A172 (cell line): Measurements from ENCODE around the gene PUSL1. TPM values are rescaled to one million over a fixed set of nuclear protein-coding genes. Genes with fewer than 3 reads are reported as not detected.

ENCODE experiments used
- DNase-seq: peaks from one replicate; pipeline ENCODE4 v3.0.0-alpha.2; 2015; ENCODE audit warnings: low spot score
- total RNA-seq: library from RNA; depleted of rRNA; stranded (reverse); fragments of >200 nt; shearing (Covaris generic); gene quantifications from 2 replicates; pipeline ENCODE4 v1.2.3, GENCODE V29; 2014; rRNA removed

Gene PUSL1, protein sequence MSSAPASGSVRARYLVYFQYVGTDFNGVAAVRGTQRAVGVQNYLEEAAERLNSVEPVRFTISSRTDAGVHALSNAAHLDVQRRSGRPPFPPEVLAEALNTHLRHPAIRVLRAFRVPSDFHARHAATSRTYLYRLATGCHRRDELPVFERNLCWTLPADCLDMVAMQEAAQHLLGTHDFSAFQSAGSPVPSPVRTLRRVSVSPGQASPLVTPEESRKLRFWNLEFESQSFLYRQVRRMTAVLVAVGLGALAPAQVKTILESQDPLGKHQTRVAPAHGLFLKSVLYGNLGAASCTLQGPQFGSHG
- 15.6 and 17.3 TPM in 2 replicates for total RNA-seq

DNA sequence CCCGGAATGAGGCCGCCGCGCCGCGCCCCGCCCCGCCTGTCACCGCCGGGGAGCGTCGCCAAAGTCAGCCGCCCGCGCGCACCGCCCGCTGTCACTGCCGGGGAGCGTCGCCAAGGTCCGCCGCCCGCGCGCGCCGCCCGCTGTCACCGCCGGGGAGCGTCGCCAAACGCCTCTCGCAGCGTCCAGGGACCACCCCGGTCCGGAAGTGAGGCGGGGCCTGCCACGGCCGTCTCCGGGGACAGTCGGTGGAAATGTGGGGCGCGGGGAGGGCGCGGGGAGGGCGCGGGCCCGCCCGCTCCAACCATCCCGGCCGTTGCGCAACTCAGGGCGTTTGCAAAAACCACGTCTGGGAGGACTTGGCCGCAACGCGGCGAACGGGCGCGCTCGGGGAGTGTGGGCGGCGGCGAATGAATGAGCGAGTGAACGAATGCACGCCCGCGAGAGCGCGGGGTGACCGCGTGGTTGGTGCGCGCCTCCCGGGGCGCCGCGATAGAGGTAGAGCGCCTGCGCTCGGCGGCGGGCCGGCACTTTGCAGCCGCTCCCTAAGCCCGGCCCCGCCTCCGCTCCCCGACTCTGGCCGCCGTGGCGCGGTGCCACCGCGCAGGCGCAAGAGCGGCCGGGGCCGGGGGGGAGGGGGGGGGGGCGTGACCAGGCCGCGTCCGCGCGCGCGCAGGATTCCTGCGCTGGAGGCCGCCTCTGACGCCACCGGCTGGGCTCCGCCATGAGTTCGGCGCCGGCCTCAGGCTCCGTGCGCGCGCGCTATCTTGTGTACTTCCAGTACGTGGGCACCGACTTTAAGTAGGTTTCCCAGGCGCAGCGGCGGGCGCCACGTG, at the start of gene PUSL1, which contains the start of gene ACAP3:
TSS of gene PUSL1 (plus strand) at position 675 of the 833 bp plus-strand sequence. CDS start at position 722, 47 bp downstream.
TSS of gene ACAP3 (minus strand) at position 8 of the 833 bp plus-strand sequence. CDS start 115 bp downstream, outside the sequence.
- DNase-seq, result peak; percentile 74

DNA sequence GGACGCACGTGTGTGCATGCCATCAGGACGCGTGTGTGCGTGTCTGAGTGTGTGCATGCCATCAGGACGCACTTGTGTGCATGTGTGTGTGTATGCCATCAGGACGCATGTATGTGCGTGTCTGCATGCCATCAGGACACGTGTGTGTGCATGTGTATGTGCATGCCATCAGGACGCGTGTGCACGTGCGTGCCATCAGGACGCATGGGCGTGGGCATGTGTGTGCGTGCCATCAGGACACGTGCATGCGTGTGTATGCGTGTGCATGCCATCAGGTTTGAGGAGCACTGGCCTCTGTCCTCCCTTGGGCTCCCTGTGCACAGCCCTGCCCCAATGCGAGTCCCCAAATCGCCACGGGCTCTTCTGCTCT, 49.3 kb upstream of the PUSL1 start:
- no peak for DNase-seq

DNA sequence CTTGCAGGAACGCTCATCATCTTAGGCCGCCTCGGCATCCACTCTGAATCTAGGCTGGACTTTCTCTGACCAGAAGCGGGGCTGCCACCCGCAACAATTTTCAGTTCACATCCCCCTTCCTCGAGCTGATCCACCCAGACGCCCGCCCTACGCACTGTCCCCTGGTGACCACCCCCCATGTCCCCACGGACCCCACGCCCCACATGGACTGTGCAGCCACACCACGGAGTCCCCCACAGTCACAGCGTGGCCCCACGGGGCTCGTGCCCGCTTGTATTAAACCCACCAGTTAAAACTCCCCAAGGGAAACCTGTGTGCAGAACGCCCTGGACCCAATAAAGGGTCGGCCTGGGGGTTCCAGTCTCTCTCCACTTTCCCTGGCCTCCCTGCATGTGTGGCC, 48.9 kb upstream of the PUSL1 start:
- DNase-seq, result no peak

DNA sequence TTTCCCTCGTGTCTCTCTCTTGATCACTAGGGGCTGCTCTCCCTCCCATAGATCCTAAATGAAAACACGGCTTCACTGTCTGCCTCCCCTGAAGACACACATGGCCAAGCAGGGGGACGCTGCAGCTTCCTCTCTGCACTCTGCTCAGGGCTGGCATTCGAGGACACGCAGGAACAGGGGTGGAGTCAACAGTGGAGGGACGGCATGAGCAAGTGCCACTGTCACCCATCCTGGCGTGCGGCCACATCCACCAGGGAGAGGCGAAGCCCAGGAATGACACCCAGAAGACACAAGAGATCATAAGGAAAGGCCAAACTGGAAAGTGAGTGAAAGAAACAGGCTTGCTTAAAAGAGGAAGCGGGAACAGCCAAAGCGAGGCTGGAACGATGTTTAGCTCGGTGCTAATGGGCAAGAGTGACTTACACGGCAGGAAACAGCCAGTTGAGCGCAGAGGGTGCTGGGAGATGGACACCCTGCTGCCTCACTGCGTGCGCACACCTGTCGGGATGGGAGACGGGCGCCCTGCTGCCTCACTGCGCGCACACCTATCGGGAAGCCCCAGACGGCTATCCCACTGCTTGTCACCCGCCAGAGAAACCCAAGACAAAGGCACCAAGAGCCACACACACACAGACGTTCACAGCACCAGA, 48.3 kb upstream of the PUSL1 start:
- DNase-seq, result no peak

DNA sequence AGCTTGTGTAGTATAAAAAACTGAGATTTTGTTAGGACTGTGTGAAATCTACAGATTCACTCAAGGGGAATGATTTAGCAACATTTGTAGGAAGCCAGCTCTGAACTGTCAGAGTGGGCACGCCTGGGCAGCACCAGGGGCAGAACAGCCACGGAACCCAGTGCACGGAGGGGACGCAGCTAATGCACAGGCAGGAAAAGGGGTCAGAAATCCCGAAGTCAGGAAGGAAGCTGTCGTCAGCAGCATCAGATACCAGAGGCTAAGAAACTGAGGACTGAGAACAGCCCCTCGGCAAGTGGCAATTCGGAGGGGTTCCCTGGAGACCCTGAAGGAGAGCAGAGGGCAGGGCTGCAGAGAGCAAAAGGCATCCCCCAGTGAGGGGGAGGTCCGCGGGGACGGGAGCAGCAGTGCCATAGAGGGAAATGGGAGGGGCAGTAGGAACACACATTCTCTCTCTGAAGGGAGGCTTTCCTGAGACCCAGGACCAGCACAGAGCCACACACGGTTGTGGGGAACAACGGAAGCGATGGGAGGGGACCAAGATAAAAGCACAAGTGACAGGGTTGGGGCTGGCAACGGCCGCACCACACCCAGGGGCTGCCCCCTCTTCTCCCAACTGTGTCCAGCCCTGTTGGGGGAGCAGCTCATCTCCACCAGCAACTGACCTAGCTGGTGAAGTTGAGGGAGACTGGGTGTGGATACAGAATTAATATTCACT, 47.4 kb upstream of the PUSL1 start:
- DNase-seq, result no peak

DNA sequence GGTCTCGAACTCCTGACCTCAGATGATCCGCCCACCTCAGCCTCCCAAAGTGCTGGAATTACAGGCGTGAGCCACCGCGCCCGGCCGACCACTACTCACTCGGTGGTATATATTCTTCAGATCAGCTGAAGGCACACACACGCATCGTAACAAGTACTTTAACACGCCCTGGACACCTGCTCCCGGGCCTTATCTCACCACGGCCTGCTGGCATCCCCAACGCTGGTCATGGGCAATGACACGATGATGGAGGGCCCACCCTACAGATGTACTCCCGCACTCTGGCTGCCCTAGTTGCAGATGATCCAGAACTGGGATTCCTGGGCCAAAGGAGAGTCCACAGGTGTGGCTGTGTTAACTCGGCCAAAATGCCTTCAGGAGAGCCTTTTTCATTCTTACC, 46.3 kb upstream of the PUSL1 start:
- DNase-seq, result no peak

DNA sequence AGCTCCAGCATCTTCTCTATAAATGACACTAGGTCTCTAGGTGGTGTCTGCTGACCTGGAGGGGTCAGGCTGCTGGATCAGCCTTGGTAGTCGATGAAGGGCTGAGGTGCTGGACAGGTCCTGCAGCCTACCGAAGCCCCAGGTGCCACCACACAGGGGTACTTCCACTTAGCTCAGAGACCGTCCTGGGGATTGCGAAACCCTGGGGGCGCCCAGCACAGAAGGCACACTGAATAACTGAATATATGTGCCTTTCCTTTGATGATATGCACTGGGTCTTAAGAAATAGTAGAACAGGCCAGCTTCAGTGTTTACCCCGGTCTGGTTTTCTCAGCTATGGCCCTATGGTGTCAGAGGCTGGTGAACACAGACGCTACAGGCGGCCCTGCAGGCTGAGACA, 45.6 kb upstream of the PUSL1 start:
- DNase-seq, result no peak

DNA sequence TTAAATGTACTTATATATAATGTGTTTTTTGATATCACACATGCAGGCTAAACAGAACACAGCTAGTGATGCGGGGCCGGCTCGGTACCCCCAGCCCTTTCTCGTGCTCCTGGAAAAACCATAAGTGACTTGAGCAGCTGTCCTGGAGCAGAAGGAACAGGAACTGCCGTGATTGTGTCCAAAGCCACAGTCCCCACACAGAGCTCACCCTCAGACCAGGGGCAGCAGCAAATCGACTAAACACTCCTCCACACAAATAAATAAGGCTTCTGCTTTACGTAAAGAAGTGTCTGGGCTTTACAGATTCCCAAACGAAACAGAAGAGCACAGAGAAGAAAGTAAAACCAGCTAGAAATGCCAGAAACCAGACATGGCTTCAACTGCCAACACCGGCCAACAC, 44.4 kb upstream of the PUSL1 start:
- DNase-seq, result no peak

DNA sequence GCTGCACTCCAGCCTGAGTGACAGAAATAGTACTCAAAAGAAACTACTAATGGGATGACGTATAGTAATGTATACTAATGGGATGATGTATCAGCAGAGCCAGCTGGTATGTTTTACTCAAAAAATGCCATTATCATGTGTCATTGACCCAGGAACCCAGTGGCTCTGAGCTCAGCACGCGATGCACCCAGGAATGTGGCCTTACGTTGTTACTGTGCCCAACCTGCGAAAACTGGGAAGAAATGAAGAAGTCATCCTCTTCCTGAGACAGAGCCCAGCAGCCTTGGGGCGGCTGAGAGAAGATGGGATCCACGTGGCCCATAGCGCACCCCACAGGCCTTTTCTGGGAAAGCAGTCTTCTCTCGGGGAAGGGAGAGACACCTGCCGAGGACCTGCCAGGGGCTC, 43.5 kb upstream of the PUSL1 start:
- DNase-seq, result peak; percentile 93

DNA sequence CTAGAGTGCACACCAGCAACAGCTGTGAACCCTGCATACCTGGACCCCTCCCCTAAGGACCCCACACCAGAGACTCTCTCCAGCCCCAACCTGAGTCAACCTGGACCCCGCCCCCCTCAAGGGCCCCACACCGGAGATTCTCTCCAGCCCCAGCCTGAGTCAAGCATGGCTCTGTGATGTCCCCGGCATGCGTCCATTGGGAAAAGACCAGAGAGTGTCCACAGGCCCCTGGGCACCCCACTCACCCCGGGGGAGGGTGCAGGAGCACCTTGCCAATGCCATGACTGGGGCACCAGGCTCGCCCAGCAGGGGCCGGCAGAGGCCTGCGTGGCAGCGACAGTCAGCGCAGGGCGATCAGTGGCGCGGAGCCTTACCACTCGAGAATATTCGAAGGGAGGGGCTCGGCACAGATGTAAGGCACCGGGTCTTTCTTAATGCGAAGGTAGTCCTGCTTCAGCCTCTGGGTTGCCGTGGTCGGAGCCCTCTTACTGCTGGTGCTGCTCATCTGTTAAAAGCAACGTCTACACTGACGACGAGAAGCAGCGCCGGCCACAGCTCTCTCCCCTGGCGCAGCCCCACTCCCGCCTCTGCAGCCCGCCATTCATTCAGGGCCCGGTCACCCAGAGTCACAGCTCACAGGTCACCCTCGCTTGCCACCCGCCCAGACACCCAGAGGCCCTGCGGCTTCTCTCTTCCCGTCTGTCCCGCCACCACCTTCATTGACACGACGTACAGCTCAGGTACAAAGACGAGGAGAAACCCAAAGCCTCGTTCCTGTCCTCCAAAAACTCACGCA, 40.7 kb upstream of the PUSL1 start:
- no peak for DNase-seq

DNA sequence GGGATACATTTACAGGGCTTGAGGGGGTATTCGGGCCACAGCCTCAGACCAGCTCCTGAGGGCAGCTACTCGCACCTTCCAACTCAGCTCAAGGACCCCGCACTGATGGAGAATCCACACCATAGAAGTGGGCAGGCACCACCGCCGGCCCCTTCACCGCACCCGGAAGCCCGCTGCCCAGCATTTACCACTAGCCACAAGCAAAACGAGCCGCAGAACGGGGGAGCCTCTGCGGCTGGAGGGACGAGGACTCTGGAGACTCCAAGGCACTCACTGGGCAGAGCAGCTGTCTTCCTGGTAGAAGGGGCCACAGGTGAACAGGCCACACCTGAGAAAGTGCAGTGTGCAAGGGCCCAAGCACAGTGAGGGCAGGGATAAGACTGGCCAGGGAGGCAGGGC, 40.1 kb upstream of the PUSL1 start:
- DNase-seq, result no peak

DNA sequence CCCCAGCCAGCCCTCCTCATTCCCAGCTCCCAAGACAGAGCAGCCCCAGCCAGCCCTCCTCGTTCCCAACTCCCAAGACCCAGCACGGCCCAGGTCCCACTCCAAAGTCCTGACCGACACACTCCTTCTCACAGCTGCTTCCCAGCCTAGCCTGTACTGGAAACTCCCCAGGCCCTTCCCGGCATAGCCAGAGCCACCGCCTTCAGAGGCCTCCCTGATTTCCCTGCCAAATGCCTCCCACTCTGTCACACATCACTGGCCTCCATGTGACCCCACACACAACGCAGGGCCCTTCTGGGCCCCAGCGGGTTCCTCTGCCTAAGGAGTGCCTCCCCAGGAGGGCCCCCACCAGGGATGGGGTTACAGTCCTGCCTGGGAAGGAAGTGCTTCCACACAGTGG, 37.6 kb upstream of the PUSL1 start:
- no peak for DNase-seq

DNA sequence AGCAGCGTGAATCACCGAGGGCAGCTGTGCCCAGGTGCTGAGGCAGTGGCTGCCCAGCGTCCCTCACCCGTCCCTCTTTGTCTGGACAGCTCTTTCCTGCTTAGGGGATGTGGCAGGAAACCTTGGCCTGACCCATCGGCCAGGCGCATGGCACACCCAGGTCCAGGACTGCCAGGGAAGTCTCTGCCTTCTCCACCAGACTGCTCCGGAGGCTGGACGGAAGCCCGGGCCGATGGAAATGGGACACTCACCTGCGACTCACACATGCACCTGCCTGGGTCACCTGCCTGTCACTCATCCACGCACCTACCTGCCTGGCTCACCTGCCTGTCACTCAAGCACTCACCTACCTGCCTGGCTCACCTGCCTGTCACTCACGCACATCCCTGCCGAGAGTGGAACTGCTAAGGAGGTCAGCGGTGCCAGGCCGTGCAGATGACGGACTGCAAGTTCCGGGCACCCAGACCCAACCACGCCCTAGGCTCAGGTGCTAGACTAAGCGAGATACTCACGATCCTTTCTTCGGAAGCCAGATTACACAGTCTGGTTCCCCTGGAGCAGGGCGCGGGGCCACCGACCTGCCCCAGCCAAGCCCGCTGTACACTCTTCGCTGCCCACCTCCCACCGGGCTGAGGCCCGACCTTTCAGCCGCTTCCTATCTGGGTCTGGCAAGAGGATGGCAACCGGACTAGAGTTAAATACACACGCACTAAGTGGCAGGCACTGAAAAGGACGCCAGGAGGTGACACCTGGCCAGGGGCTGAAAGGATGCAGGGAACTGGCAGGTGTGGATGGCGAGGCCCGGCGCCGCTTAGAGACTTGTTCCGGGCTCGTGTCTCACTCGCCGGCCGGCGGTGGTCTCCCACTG, 35.8 kb upstream of the PUSL1 start:
- DNase-seq, result no peak

DNA sequence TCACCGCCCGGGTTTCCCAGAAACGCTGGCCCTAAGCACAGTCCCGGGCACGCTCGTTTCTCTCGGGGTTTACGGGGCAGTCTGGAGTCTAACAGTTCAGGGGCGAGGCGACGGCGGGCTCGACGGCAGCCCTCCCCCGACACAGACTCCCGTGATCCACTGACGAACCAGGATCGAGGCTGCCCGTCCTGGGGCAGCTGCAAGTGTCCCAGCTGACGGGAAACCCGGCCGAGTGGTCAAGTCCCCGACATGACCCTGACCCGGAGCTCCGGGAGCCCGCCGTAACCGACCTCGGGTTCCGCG, 35.2 kb upstream of the PUSL1 start:
- DNase-seq, result no peak

DNA sequence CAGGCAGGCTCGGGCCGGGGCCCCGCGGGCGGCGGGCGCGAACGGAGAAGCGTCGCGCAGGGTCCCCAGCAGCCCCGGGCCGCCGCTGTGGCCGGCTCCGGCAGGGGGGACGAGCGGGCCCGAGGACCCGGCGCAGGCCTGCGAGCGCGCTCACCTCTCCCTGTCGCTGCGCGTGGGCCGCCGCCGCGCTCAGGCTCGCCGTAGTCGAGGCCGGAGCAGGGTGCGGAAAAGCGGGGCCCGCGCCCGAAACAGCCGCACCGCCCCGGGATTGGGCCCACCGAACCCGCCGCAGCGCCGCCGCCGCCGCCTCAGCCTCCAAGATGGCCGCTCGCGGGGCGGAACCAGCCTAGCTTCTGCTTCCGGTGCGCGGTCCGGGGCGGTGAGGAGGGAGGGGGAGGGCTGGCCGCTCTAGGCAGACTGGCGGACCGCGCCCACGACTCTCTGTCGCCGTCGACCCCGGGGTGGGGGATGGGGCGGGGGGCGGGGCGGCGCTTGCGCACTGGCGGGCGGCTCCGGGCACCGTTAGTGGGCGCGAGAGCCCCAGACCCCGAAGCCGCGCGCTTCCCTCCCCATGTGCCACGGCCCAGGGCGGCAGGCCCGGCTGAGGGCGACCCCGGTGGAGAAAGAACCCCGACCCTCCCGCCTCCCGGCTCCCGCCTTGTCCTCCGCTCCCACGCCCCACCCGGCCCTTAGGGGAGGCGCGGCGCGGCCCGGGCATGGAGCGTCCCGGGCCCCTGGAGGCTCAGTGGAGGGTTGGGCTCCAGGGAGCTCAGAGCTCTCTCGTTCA, 34.7 kb upstream of the PUSL1 start, which contains the start of gene UBE2J2:
TSS of gene UBE2J2 (minus strand) at position 343 of the 787 bp plus-strand sequence. CDS start 5,862 bp downstream, outside the sequence.
- DNase-seq, result peak; percentile 59

DNA sequence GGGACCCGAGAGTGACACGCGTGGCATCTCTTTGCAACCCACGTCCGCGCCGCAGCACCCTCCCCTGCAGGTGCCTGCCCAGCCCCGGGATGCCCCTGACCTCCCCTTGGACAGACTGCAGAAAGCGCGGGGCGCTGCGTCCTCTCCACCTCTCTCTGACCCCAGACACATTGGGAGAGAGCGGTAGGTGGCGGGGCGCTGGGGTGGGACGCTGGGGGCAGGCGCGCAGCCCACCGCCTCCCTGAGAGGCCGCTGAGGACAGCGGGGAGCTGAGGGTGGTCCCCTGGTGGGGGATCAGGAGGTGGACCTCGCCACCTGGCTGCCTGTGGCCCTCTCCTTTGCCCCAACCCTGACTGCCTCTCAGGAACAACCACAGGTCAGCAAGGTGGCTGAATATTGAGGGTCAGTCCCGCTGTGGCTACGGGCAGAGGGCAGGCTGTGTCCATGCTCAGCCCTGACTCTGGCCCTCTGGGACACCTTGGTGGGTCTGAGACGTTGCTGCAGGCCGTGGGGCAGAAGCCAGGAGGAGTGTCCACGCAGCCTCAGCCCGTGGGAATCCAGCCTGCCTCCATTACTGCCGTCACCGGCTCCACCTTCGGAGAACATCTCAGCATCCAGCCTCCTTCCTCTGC, 34.0 kb upstream of the PUSL1 start:
- DNase-seq, result no peak

DNA sequence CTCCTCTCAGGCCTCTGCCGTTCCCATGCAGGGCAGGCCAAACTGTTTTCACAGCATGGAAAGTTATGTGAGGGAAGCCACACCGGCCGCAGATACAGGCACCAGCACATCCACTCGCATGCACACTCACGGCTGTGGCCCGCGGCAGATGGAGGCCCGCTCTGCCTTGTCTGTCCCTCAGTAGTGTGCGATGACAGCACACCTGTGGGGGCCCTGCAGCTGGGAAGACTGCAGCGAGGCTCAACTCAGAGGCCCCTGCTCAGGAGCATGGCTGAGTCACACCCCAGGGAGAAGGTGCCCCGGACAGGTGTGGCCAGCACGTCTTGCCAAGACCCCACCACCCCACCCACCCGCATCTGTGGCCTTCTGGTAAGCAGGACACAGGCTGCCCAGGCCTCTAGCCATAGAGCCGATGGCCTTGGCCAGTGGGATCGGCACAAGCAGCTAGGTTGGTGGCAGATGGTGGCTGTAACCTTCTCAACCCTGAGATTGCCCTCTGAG, 33.4 kb upstream of the PUSL1 start:
- DNase-seq, result no peak

DNA sequence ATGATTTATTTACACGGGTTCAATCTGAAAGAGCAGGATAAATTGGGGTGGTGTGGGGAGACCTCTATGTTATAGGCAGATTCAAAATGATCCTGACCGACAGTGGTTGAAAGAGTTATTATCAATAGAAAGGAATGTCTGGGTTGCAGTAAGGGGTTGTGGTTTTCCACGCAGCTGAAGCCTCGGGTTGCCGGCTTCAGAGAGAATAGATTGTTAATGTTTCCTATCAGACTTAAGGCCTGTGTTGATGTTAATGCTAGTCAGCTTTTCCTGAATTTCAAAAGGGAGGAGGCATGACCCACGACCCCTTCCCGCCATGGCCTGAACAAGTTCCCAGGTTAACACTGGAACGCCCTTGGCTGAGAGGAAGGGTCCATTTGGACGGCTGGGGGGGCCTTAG, 32.6 kb upstream of the PUSL1 start:
- DNase-seq, result no peak

DNA sequence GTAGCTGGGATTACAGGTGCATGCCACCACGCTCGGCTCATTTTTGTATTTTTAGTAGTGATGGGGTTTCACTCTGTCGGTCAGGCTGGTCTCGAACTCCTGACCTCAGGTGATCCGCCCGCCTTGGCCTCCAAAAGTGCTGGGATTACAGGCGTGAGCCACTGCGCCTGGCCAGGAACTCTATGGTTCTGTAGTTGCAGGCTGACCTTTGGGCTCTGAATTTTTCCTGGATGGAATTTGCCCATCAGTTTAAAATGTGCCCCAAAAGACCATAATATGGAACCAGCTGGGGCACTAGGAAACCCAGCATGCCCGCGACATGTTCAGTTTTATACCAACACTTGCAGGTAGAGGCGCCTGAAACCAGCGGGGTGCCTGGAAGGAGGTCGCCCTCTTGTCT, 29.8 kb upstream of the PUSL1 start:
- no peak for DNase-seq
